Measurements from ENCODE around the gene NFIC. TPM values are rescaled to one million over a fixed set of nuclear protein-coding genes. Genes with fewer than 3 reads are reported as not detected.

Gene NFIC
- total and polyA plus RNA-seq, 10 of the 15 experiments (the other 5 are each of a cell fraction or from before 2014, with no cell fraction given), result 0.71 to 53.5 (median 10.2) TPM

GRCh38 chr19:3512562-3513228 lies 146.3 kb downstream of the NFIC start:
- no peaks in the 10 kb centered on the region for H3K27me3 ChIP-seq (replicated peaks in 1 of 2; ENCODE audit: control insufficient read depth in 2 of 2, insufficient read depth in 2 of 2, low read length in 1 of 2)
- ATAC-seq, result no peak
- H3K4me3 ChIP-seq, result no peak overlapping the region
- H3K27ac ChIP-seq (ENCODE audit: control insufficient read depth, insufficient read depth), result no peak overlapping the region
- H2AFZ ChIP-seq (ENCODE audit: control insufficient read depth, low read depth, low read length), result no peak overlapping the region
- 91% methylated on average over 17 of the region's 17 CpGs for WGBS (ENCODE audit: insufficient coverage, insufficient replicate concordance, low lambda C conversion rate, missing lambda C conversion rate)
- peaks cover 32% of the 10 kb centered on the region for H3K79me2 ChIP-seq (ENCODE audit: control insufficient read depth, insufficient read depth, low read length)
- no peak for DNase-seq (ENCODE audit: low read depth, low spot score)
- H4K20me1 ChIP-seq (ENCODE audit: control insufficient read depth, insufficient read depth), result no peaks in the 10 kb centered on the region
- no peak for FAIRE-seq
- H3K4me1 ChIP-seq (ENCODE audit: control insufficient read depth, insufficient read depth, low read length), result peaks cover 9% of the 10 kb centered on the region; the same call in 1 of the 2 replicates
- in situ Hi-C loops (cut with MboI), result no loop called here
- BruUV-seq (replicated peaks), result no TSS peak
- H3K9ac ChIP-seq (ENCODE audit: control insufficient read depth, insufficient read depth, low read length), result no peak overlapping the region
- POLR2A ChIA-PET, result no interaction called here
- H3K4me2 ChIP-seq (ENCODE audit: control insufficient read depth, insufficient read depth), result no peak overlapping the region
- intact Hi-C loops (cut with micrococcal nuclease; ENCODE audit: unreplicated experiment), result no loop called here
- TF ChIP-seq MYB (IDR thresholded peaks at IDR 0.05; ENCODE audit: borderline replicate concordance, low read depth, low read length), result no peak
- TF ChIP-seq RFX5 (IDR thresholded peaks at IDR 0.05; ENCODE audit: low read depth, low read length), result no peak
- TF ChIP-seq RUNX3 (IDR thresholded peaks at IDR 0.05; ENCODE audit: low read length), result no peak
- TF ChIP-seq POU2F2 (IDR thresholded peaks at IDR 0.05; ENCODE audit: borderline replicate concordance, low read depth, low read length), result no peak
- H3K36me3 ChIP-seq (ENCODE audit: control insufficient read depth in 2 of 2, insufficient read depth in 2 of 2, low read length in 1 of 2), result peaks cover 0 to 1% of the 10 kb centered on the region in 2 experiments; a peak in 3 of 4 replicates
- CTCF ChIA-PET, result no interaction called here
- SMC1A ChIA-PET (ENCODE audit: uncharacterized antibody, unreplicated experiment), result no interaction called here
- RAD21 ChIA-PET (ENCODE audit: unreplicated experiment), result no interaction called here
- H3K9me3 ChIP-seq (replicated peaks; ENCODE audit: control insufficient read depth, insufficient read depth, low read length), result no peaks in the 10 kb centered on the region

DNA sequence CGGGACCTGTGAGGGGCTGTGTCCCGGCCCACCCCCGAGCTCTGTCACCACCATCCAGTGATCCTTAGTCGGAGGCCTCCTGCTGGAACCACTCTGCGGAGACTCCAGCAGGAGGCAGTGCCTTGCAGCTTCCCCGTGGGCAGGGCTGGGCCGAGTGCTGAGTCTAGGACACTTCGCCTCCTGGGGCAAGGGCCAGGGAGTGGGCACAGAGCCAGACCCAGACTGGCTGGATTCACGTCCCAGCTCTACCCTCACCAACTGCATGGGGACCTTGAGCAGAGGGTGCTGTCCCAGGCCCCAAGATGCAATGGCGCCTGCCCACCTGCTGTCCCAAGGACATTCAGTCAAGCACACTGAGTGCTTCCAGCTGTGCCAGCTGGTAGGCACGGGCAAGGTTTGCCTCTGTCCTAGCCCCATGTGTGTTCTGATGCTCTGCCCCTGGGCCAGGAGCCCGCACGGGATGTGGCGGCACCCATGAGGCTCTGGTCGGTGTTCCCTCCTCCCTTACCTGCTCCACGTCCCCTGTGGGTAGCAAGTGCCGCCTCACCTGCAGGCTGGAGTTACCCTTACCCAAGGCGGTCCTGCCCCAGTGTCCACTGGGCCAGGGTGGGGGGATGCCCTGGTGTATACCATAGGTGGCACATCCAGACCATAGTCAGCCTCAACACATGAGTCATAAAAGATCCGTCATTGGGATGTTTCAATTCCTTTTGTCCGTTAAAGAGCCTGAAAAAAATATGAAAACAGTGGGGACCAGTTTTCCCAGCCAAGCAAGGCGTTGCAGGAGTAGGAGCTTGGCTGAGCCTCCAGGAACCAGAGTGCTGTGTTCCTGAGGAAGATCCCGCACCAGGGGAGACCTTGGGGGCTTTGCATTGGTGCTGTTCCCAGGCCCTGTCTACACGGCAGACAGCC lies 147.1 kb downstream of the NFIC start:
- no peak for FAIRE-seq
- no peak for ATAC-seq
- WGBS (ENCODE audit: insufficient coverage, insufficient replicate concordance, low lambda C conversion rate, missing lambda C conversion rate), result 88% methylated on average over 23 of the region's 23 CpGs
- TF ChIP-seq CEBPZ (IDR thresholded peaks at IDR 0.05; ENCODE audit: low read depth, low read length) (no peak), RAD51 (IDR thresholded peaks at IDR 0.05) (no peak), TCF3 (IDR thresholded peaks at IDR 0.05; ENCODE audit: borderline replicate concordance, insufficient read depth, low read depth, low read length) (no peak), MTA2 (IDR thresholded peaks at IDR 0.05; ENCODE audit: low read depth) (no peak), ZNF207 (IDR thresholded peaks at IDR 0.05; ENCODE audit: borderline replicate concordance) (no peak), TCF12 (IDR thresholded peaks at IDR 0.05; ENCODE audit: low read depth, low read length) (no peak), NFIC (IDR thresholded peaks at IDR 0.05; ENCODE audit: low read depth, low read length) (no peak), CEBPB (IDR thresholded peaks at IDR 0.05; ENCODE audit: borderline replicate concordance in 1 of 2, low read depth in 2 of 2, low read length in 2 of 2) (no peak), WRNIP1 (IDR thresholded peaks at IDR 0.05; ENCODE audit: borderline replicate concordance, low read depth, low read length) (no peak), BMI1 (IDR thresholded peaks at IDR 0.05; ENCODE audit: borderline replicate concordance) (no peak)

More for the DNA sequence above, 147.1 kb downstream of the NFIC start:
- in situ Hi-C loops (cut with MboI) (no loop called here), intact Hi-C loops (cut with micrococcal nuclease; ENCODE audit: unreplicated experiment) (no loop called here)
- no peaks in the 10 kb centered on the region for H3K9me3 ChIP-seq (replicated peaks; ENCODE audit: control insufficient read depth, insufficient read depth, low read length)
- RAD21 ChIA-PET (ENCODE audit: unreplicated experiment), result no interaction called here
- no peak overlapping the region for H3K4me2 ChIP-seq (ENCODE audit: control insufficient read depth, insufficient read depth)
- H3K4me3 ChIP-seq, result no peak overlapping the region
- H4K20me1 ChIP-seq (ENCODE audit: control insufficient read depth, insufficient read depth), result no peaks in the 10 kb centered on the region
- DNase-seq (ENCODE audit: low read depth, low spot score), result no peak
- H2AFZ ChIP-seq (ENCODE audit: control insufficient read depth, low read depth, low read length), result no peak overlapping the region
- H3K9ac ChIP-seq (ENCODE audit: control insufficient read depth, insufficient read depth, low read length), result no peak overlapping the region
- peaks cover 0 to 1% of the 10 kb centered on the region in 2 experiments; a peak in 3 of 4 replicates for H3K36me3 ChIP-seq (ENCODE audit: control insufficient read depth in 2 of 2, insufficient read depth in 2 of 2, low read length in 1 of 2)
- POLR2A ChIA-PET, result no interaction called here
- peaks cover 26% of the 10 kb centered on the region for H3K79me2 ChIP-seq (ENCODE audit: control insufficient read depth, insufficient read depth, low read length)
- no TSS peak for BruUV-seq (replicated peaks)
- CTCF ChIA-PET, result no interaction called here
- SMC1A ChIA-PET (ENCODE audit: uncharacterized antibody, unreplicated experiment), result no interaction called here
- no peak overlapping the region for H3K27ac ChIP-seq (ENCODE audit: control insufficient read depth, insufficient read depth)
- no peaks in the 10 kb centered on the region for H3K27me3 ChIP-seq (replicated peaks in 1 of 2; ENCODE audit: control insufficient read depth in 2 of 2, insufficient read depth in 2 of 2, low read length in 1 of 2)
- peaks cover 9% of the 10 kb centered on the region; the same call in 1 of the 2 replicates for H3K4me1 ChIP-seq (ENCODE audit: control insufficient read depth, insufficient read depth, low read length)
